Esophagus muscularis mucosa (tissue), 4 donors: ENCODE data around the gene TACR2. TPM values are rescaled to one million over a fixed set of nuclear protein-coding genes. Genes with fewer than 3 reads are reported as not detected.
A peak's percentile ranks its signal among the peaks of the same experiment; 100 is the strongest.

ENCODE experiments used
- DNase-seq: peaks from one replicate; pipeline ENCODE4 v3.0.0-alpha.2; 2017; ENCODE audit errors: extremely low spot score
- H3K27ac ChIP-seq, 4 donors: fragments of 200-600 bp; sonication (generic); replicated peaks in 1 of 4; 1 replicate in 3 of 4; 2 replicates in 1 of 4; pipeline ENCODE4 v1.5.1; 2016 to 2019; ENCODE audit warnings: mild to moderate bottlenecking in 1 of 4
- H3K27me3 ChIP-seq, 4 donors: fragments of 200-600 bp; sonication (generic); one replicate each; pipeline versions ENCODE4 v1.5.1 to v1.6.0; 2016 to 2019
- H3K36me3 ChIP-seq, 4 donors: fragments of 200-600 bp; sonication (generic); one replicate each; pipeline ENCODE4 v1.5.1; 2016 to 2019
- H3K4me1 ChIP-seq, 4 donors: fragments of 200-600 bp; sonication (generic); one replicate each; pipeline ENCODE4 v1.5.1; 2016 to 2019
- H3K4me3 ChIP-seq, 4 donors: fragments of 200-600 bp; sonication (generic); 1 replicate in 2 of 4; 2 replicates in 2 of 4; pipeline ENCODE4 v1.5.1; 2016 to 2019; ENCODE audit warnings: mild to moderate bottlenecking in 4 of 4, moderate library complexity in 1 of 4
- H3K9me3 ChIP-seq, 4 donors: fragments of 200-600 bp; sonication (generic); 1 replicate in 3 of 4; 2 replicates in 1 of 4; pipeline ENCODE4 v1.5.1; 2016 to 2019
- CTCF ChIP-seq, 3 experiments: fragments of 200-600 bp in 2 of 3; fragments of 450-650 bp in 1 of 3; sonication (generic) in 2 of 3; IDR thresholded peaks; one replicate each; pipeline ENCODE4 v1.5.1; 2017 to 2019; ENCODE audit warnings: antibody characterized with exemption in 3 of 3, mild to moderate bottlenecking in 2 of 3, moderate library complexity in 1 of 3
- EP300 ChIP-seq: sonication (generic); formaldehyde crosslinking; IDR thresholded peaks from one replicate; pipeline ENCODE4 v1.6.1; 2017; ENCODE audit warnings: antibody characterized with exemption
- POLR2A ChIP-seq: fragments of 450-650 bp; IDR thresholded peaks from one replicate; pipeline ENCODE4 v1.6.1; 2017; ENCODE audit warnings: antibody characterized with exemption, moderate library complexity, mild to moderate bottlenecking, low read depth
- POLR2AphosphoS5 ChIP-seq, 2 donors: sonication (generic); formaldehyde crosslinking; IDR thresholded peaks; one replicate each; pipeline ENCODE4 v1.6.1; 2017; ENCODE audit warnings: antibody characterized with exemption in 2 of 2
- WGBS: methylation state at CpG from one replicate; pipeline ENCODE4 v1.1.5; 2018; 5-methylcytosine and 5-hydroxymethylcytosine counted together
- intact Hi-C: fragments of 100-400 bp; cut with DNase I; formaldehyde crosslinking; loops from one replicate; pipeline ENCODE4 v1.15.1; 2023
- total RNA-seq, 4 donors: library from RNA; depleted of rRNA; stranded (reverse); fragments of >200 nt; gene quantifications; one replicate each; pipeline versions ENCODE4 v1.1.0 to v1.2.1, GENCODE V29; 2016

TACR2 gene
- total RNA-seq, 4 donors from 2014 or later, result 51.4 to 72.6 (median 68.1) TPM

GRCh38 chr10:69408318-69409175 lies 8.2 kb downstream of the TACR2 start:
- peaks cover 41 to 88% (median 82%) of the 10 kb centered on the region in 4 donors for H3K4me1 ChIP-seq
- peak overlapping the region; percentile 53 to 58 (median 56) for H3K4me3 ChIP-seq
- WGBS, result 6% methylated on average over 22 of the region's 64 CpGs

GRCh38 chr10:69407621-69408301 lies 9.0 kb downstream of the TACR2 start:
- peaks cover 9 to 28% (median 21%) of the 10 kb centered on the region in 4 donors for H3K36me3 ChIP-seq
- peaks cover 34 to 88% (median 82%) of the 10 kb centered on the region in 4 donors for H3K4me1 ChIP-seq
- no peak for DNase-seq
- WGBS, result 60% methylated on average over 14 of the region's 14 CpGs
- H3K4me3 ChIP-seq, result peak overlapping the region; percentile 20 to 57 (median 43)
- intact Hi-C loops, result loop anchor here (10.0 kb wide), 1 partner anchor 227 kb away; the partner anchor contains the start of gene FAM241B
- no peaks in the 10 kb centered on the region for H3K27me3 ChIP-seq
- peak overlapping the region; percentile 95 to 98 (median 97) for H3K27ac ChIP-seq
- no peaks in the 10 kb centered on the region for H3K9me3 ChIP-seq
- TF ChIP-seq POLR2A, result no peak
- TF ChIP-seq EP300, result no peak
- no peak for TF ChIP-seq POLR2AphosphoS5 (IDR thresholded peaks at IDR 0.05)
- peak in 2 of 3 experiments; percentile 28 to 35 for TF ChIP-seq CTCF (IDR thresholded peaks at IDR 0.05)

More at GRCh38 chr10:69408318-69409175, 8.2 kb downstream of the TACR2 start:
- DNase-seq, result peak; percentile 98
- Histone ChIP-seq H3K36me3 (peaks cover 9 to 23% (median 17%) of the 10 kb centered on the region in 4 donors), H3K27ac (peak overlapping the region; percentile 95 to 98 (median 97)), H3K9me3 (no peaks in the 10 kb centered on the region), H3K27me3 (no peaks in the 10 kb centered on the region)
- intact Hi-C loops, result loop anchor here (10.0 kb wide), 1 partner anchor 226 kb away; the partner anchor contains the start of gene FAM241B
- TF ChIP-seq POLR2A (no peak), POLR2AphosphoS5 (IDR thresholded peaks at IDR 0.05) (peak; percentile 80 to 82), CTCF (IDR thresholded peaks at IDR 0.05) (peak; percentile 64 to 92 (median 85))

- intact Hi-C loops, result loop anchor here (10.0 kb wide), 1 partner anchor 228 kb away; the partner anchor contains the start of gene FAM241B
- Histone ChIP-seq H3K9me3 (no peaks in the 10 kb centered on the region), H3K4me3 (no peak overlapping the region), H3K4me1 (peaks cover 37 to 85% (median 80%) of the 10 kb centered on the region in 4 donors), H3K36me3 (peaks cover 9 to 36% (median 28%) of the 10 kb centered on the region in 4 donors), H3K27ac (peak overlapping the region; percentile 95 to 98 (median 97)), H3K27me3 (no peaks in the 10 kb centered on the region)
- no peak for DNase-seq
- WGBS, result 69% methylated on average over 6 of the region's 6 CpGs
- TF ChIP-seq CTCF (IDR thresholded peaks at IDR 0.05), result no peak
- no peak for TF ChIP-seq EP300
- no peak for TF ChIP-seq POLR2A
- TF ChIP-seq POLR2AphosphoS5 (IDR thresholded peaks at IDR 0.05), result no peak
Measured at GRCh38 chr10:69406816-69407580, 9.7 kb downstream of the TACR2 start.

- WGBS, result 27% methylated on average over 5 of the region's 5 CpGs
- Histone ChIP-seq H3K4me3 (no peak overlapping the region), H3K27ac (peak overlapping the region; percentile 95 to 98 (median 97)), H3K36me3 (peaks cover 12 to 42% (median 35%) of the 10 kb centered on the region in 4 donors), H3K9me3 (no peaks in the 10 kb centered on the region), H3K27me3 (no peaks in the 10 kb centered on the region), H3K4me1 (peaks cover 37 to 78% (median 76%) of the 10 kb centered on the region in 4 donors)
- no peak for DNase-seq
- TF ChIP-seq POLR2AphosphoS5 (IDR thresholded peaks at IDR 0.05) (no peak), CTCF (IDR thresholded peaks at IDR 0.05) (no peak)
- intact Hi-C loops, result loop anchor here (10.0 kb wide), 1 partner anchor 228 kb away; the partner anchor contains the start of gene FAM241B
Measured at GRCh38 chr10:69406302-69406811, 10.4 kb downstream of the TACR2 start.
